Measurements from ENCODE around the gene KCNK7.

Gene KCNK7

DNA sequence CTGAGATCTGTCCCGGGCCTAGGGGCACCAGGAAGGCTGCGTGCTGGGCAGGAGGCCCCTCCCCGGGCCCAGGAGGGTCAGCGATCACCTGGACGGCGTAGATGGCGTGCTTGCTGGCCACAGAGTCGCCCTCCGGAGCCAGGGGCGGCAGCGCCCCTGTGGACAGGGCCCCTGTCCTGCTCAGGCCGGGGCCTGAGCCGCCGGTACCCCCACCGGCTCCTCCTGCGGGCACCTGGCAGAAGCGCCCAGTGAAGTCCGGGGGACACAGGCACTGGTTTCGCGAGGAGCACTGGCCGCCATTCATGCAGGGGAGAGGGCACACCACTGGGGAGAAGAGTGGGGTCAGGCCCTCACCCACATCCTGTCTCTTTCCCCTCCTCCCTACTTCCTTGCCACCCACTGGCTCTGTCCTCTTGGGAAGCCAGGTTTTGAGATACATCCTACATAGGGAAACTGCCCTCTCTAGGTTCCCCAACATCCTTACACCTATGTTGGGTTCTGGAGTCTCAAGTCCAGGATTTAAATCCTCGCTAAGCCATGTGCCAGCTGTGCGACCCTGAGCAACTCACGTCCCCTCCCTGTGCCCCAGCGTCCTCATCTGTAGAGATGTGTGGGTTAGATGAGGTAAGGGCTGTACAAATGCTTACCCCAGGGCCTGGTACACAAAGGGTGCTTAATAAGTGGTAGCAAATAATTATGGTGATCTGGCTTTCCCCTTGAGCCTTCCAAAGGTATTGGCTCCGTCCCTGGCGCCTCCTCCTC is 41.4 kb downstream of the KCNK7 start:
- FAIRE-seq: no peak

DNA sequence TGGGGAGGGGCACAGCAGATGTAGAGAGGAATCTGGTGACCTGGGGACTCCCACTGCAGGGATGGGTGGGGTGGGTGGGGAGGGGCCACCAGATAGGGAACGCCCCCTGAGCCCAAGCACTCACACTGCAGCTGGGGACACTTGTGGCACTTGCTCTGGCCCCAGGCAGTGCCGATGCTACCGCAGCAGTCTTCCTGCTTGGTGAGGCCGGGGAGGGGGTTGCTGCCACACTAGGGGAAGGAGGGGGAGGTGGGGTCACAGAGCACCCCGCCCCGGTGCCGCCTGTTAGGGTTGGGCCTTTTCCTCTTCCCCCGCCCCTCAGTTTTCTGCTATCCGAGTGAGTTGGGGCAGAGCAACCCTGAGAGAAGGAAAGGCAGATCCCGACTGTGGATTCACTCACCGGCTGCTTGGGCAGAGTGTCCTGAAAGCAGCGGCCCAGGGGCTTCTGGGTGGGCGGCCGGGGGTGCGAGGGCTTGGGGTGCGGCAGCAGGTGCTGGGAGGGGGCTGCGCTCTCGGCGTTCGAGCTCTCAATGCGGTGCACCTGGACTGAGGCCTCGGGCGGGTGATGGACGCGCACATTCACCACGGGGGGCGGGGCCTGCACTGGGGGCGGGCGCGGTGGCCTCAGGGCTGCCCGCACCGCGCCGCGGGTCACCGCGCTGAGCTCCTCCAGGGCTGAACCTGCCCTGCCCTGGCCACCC is 42.1 kb downstream of the KCNK7 start:
- no peak for TF ChIP-seq POU2F2 (IDR thresholded peaks at IDR 0.05; ENCODE audit: low read depth, low read length)
- no peak for TF ChIP-seq PAX5 (IDR thresholded peaks at IDR 0.05; ENCODE audit: insufficient read depth, low read length, severe bottlenecking)
- no peak for TF ChIP-seq TAF1 (IDR thresholded peaks at IDR 0.05; ENCODE audit: low read depth, low read length)
- TF ChIP-seq POLR2A (IDR thresholded peaks at IDR 0.05; ENCODE audit: low read depth, low read length): no peak
- TF ChIP-seq POLR2AphosphoS5 (IDR thresholded peaks at IDR 0.05; ENCODE audit: low read depth, low read length): no peak
- no peak for TF ChIP-seq SPI1 (IDR thresholded peaks at IDR 0.05; ENCODE audit: low read depth, low read length)
- no peak for DNase-seq (ENCODE audit: insufficient read length, low spot score)
- FAIRE-seq: no peak

More for the DNA sequence above, 41.4 kb downstream of the KCNK7 start:
- DNase-seq (ENCODE audit: insufficient read length, low spot score): no peak
- TF ChIP-seq POU2F2 (IDR thresholded peaks at IDR 0.05; ENCODE audit: low read depth, low read length): no peak
- TF ChIP-seq TAF1 (IDR thresholded peaks at IDR 0.05; ENCODE audit: low read depth, low read length): no peak
- TF ChIP-seq SPI1 (IDR thresholded peaks at IDR 0.05; ENCODE audit: low read depth, low read length): no peak
- TF ChIP-seq POLR2AphosphoS5 (IDR thresholded peaks at IDR 0.05; ENCODE audit: low read depth, low read length): no peak
- no peak for TF ChIP-seq POLR2A (IDR thresholded peaks at IDR 0.05; ENCODE audit: low read depth, low read length)
- TF ChIP-seq PAX5 (IDR thresholded peaks at IDR 0.05; ENCODE audit: insufficient read depth, low read length, severe bottlenecking): no peak

DNA sequence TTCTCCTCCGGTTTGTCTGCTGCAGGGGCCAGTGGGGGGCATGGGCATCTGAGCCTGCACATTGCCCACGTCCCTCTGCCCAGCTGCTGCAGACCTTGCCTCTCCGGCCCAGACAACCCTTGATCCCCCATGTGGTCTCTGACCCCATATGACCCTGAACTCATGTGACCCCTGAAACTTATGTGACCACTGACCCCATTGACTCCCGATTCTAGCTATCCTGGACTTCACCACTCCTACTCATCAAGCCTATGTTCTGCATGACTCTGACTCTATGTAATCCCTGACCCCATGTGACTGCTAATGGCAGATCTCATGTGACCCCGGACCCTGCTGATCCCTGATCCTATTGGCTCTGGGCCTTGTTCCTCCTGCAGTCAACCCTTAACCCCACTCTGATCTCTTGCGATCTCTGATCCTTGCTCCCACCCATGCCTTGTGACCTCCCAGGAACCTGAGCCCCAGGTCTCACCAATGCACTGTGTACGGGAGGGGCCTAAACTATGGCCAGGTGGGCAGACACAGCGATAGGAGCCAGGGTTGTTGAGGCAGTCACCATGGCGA is 43.1 kb downstream of the KCNK7 start:
- DNase-seq (ENCODE audit: insufficient read length, low spot score) (no peak), FAIRE-seq (no peak)
- TF ChIP-seq POLR2AphosphoS5 (IDR thresholded peaks at IDR 0.05; ENCODE audit: low read depth, low read length) (no peak), TAF1 (IDR thresholded peaks at IDR 0.05; ENCODE audit: low read depth, low read length) (no peak), POLR2A (IDR thresholded peaks at IDR 0.05; ENCODE audit: low read depth, low read length) (no peak), POU2F2 (IDR thresholded peaks at IDR 0.05; ENCODE audit: low read depth, low read length) (no peak), SPI1 (IDR thresholded peaks at IDR 0.05; ENCODE audit: low read depth, low read length) (no peak), PAX5 (IDR thresholded peaks at IDR 0.05; ENCODE audit: insufficient read depth, low read length, severe bottlenecking) (no peak)

DNA sequence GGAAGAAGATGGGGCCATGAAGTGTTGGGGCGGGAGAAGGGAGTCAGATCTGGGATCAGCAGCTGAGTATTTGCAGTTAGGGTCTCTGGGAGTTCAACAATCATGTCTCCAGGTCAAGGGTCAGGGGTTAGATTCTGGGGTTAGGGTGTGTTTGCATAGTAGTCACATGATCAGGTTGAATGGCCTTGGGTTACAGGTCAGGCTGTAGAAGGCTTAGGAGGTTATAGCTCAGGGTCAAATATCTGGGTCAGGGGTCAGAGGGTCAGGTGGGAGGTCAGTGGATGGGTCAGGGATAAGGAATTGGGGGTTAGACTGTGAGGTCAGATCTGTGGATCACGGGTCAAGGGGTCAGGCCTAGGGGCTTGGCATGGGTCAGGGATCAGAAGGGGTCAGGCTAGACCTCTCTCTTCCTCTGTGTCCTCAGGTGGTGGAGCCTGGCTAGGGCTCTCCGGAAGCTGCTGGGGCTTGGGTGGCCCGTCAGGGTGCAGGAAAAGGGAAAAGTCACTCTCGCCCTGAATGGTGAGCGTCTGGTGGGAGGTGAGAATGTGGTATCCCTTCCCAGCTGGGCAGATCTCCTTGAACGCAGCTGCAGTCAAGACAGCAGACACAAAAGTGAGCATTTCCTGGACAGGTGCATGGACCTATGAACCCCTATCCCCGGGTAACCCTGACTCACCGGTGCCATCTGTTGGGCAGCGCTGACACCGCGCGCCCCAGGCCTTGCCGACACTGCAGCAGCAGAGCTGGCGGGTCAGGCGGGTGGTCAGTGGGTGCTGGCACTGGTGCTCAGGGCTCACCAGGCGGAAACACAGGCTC is 43.8 kb downstream of the KCNK7 start:
- peak; percentile 90 for FAIRE-seq
- no peak for DNase-seq (ENCODE audit: insufficient read length, low spot score)
- TF ChIP-seq POLR2A (IDR thresholded peaks at IDR 0.05; ENCODE audit: low read depth, low read length) (no peak), PAX5 (IDR thresholded peaks at IDR 0.05; ENCODE audit: insufficient read depth, low read length, severe bottlenecking) (no peak), TAF1 (IDR thresholded peaks at IDR 0.05; ENCODE audit: low read depth, low read length) (no peak), POU2F2 (IDR thresholded peaks at IDR 0.05; ENCODE audit: low read depth, low read length) (no peak), SPI1 (IDR thresholded peaks at IDR 0.05; ENCODE audit: low read depth, low read length) (no peak), POLR2AphosphoS5 (IDR thresholded peaks at IDR 0.05; ENCODE audit: low read depth, low read length) (no peak)

DNA sequence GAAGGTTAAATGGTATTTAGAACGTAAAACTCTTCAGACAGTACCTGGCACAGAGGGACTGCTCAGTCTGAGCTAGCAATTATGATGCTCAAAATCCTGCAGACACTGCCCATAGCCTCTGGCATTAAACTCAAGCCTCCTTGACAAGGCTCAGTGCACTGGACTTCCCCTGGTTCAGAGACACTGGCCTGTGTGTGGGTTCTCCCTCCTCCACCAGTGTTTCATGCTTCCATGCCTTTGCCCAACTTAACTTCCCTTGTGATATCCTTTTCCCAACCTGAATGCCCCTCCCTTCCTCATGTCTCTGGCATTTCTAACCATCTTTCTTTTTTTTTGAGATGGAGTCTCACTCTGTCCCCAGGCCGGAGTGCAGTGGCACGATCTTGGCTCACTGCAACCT is 46.5 kb downstream of the KCNK7 start:
- no peak for TF ChIP-seq POLR2AphosphoS5 (IDR thresholded peaks at IDR 0.05; ENCODE audit: low read depth, low read length)
- no peak for TF ChIP-seq PAX5 (IDR thresholded peaks at IDR 0.05; ENCODE audit: insufficient read depth, low read length, severe bottlenecking)
- TF ChIP-seq TAF1 (IDR thresholded peaks at IDR 0.05; ENCODE audit: low read depth, low read length): no peak
- TF ChIP-seq POU2F2 (IDR thresholded peaks at IDR 0.05; ENCODE audit: low read depth, low read length): no peak
- no peak for TF ChIP-seq POLR2A (IDR thresholded peaks at IDR 0.05; ENCODE audit: low read depth, low read length)
- no peak for TF ChIP-seq SPI1 (IDR thresholded peaks at IDR 0.05; ENCODE audit: low read depth, low read length)
- DNase-seq (ENCODE audit: insufficient read length, low spot score) (no peak), FAIRE-seq (no peak)

- TF ChIP-seq POLR2A (IDR thresholded peaks at IDR 0.05; ENCODE audit: low read depth, low read length): no peak
- no peak for DNase-seq (ENCODE audit: insufficient read length, low spot score)
- FAIRE-seq: no peak
These were observed 47.2 kb downstream of the KCNK7 start for GRCh38 chr11:65548395-65548794.

DNA sequence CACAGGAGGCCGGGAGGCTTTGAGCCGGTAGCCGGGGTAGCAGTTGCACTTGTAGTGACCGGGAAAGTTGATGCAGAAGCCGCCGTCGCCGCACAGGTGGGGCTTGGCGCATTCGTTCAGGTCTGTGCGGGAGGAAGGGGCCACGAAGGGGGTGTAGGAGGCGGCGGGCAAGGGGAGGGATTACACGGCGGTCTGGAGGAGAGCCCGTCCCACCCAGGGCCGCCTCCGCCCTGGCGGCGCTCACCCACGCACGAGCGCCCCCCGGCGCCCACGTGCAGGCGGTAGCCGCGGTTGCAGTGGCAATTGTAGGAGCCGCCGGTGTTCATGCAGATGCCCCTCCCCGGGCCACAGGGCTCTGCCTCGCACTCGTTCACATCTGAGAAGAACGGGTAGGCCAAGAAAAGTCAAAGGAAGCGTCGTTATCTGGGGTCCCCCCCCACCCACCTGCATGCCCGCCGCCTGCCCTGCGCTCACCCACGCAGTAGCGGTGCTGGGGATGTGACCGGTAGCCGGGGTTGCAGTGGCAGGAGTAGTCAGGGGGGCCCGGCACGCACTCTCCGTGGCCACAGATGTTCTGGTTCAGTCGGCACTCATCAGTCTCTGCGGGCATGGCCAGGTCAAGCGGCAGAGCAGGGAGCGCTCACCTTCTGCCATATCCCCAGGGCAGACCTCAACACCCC is 48.0 kb downstream of the KCNK7 start:
- TF ChIP-seq POLR2AphosphoS5 (IDR thresholded peaks at IDR 0.05; ENCODE audit: low read depth, low read length): no peak
- TF ChIP-seq POLR2A (IDR thresholded peaks at IDR 0.05; ENCODE audit: low read depth, low read length): no peak
- FAIRE-seq: no peak
- no peak for DNase-seq (ENCODE audit: insufficient read length, low spot score)

DNA sequence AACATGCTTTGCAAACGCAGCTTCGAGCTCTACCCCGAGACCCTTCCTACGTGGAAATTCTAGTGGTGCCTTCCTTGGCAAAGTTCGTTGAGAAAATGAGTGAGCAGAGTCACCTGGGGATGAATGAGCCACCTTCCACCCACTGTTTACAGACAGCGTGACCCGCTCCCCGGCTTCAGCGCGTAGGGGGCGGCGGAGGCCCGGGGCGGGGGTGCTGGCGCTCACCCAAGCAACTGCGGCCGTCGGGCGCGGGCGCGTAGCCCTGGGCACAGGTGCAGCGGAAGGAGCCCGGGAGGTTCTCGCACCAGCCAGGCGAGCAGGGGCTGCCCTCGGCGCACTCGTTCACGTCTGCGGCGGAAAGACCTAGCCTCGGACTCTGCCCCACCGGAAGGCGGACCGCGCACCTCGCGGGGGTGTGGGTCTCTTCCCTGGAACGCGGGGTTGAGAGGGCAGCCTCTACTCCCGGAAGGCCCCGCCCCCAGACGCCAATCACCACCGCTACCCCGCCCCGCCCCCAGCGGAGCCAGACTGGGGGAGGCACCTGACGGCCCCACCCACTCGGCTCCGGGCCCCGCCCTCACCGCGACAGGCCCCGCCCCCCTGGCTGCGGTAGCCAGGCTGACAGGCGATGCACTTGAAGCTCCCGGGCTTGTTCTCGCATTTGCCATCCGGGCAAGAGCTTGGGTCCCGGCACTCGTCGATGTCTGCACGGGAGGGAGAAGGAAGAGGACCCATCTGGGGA is 49.2 kb downstream of the KCNK7 start:
- TF ChIP-seq POLR2A (IDR thresholded peaks at IDR 0.05; ENCODE audit: low read depth, low read length) (no peak), TAF1 (IDR thresholded peaks at IDR 0.05; ENCODE audit: low read depth, low read length) (no peak), POU2F2 (IDR thresholded peaks at IDR 0.05; ENCODE audit: low read depth, low read length) (no peak), POLR2AphosphoS5 (IDR thresholded peaks at IDR 0.05; ENCODE audit: low read depth, low read length) (no peak), PAX5 (IDR thresholded peaks at IDR 0.05; ENCODE audit: insufficient read depth, low read length, severe bottlenecking) (no peak), SPI1 (IDR thresholded peaks at IDR 0.05; ENCODE audit: low read depth, low read length) (no peak)
- peak; percentile 91 for FAIRE-seq
- peak; percentile 99 for DNase-seq (ENCODE audit: insufficient read length, low spot score)

Data from GM12891 (cell line).